ENCODE results near the gene HNRNPL.
A peak's percentile ranks its signal among the peaks of the same experiment; 100 is the strongest.
"Not testable (repeated sequence)": the region's sequence is repeated elsewhere in the genome, so short reads cannot be mapped to it uniquely, and the experiment has no call there.

Gene HNRNPL
- total RNA-seq = 192 to 351 reads per million in 2 donors

DNA sequence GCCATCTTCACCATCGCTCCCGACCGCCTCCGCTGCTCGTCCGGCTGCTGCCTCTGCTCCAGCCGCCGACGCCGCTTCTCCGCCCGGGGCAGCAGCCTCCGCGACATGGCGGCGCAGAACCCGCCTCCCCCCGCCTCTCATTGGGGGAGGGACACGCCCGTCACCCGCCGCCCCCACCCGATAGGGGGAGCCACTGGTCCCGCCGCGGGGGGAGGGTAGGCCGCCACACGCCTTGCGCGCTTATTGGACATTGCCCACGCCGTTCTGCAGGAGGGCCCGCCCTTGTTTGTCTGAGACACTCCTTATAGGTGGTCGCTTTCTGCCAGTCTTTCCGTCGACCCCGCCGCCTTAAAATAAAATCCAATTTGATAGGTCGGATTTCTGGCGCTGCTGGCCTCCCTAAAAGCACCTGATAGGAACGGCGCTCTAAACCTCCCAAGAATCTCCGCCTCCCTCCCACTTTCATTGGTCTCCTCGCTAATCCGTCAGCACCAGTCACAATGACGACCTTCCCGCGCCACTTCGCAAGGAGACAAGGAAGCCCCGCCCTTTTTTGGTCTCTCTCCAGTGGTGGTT, at the start of gene HNRNPL:
Gene HNRNPL (minus strand): TSS at position 127 of the 576 bp plus-strand sequence. CDS start 20 bp downstream, at position 107.
- peak; percentile 98 for DNase-seq

DNA sequence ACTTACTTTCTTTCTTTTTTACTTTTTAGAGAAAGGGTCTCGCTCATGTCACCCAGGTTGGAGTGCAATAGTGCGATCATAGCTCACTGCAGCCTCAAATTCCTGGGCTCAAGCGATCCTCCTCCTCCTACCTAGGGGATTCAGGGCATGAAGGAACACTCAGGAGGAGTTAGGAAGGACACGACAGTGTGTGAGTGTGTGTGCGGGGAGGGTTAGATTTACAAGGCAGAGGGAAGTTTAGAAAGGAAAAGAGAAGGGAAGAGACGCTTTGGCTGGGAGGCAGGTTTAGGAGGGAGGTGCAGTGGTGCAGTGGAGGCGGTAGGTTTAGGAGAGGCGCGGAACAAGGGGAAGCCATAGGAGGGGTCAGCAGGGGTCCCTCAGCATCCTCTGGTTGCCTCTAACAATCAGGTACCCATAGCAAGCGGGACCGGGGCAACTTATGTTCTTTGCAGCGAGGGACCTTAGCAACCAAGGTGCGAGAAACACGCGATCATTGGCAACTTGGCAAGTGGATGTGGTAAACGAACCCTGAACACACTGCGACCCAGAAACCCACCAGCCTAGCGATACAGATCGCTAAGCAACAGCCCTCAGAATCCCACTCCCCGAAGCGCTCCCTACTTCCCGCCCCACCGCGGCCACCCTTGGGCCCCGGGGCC, 49.1 kb upstream of the HNRNPL start:
- DNase-seq = no peak

DNA sequence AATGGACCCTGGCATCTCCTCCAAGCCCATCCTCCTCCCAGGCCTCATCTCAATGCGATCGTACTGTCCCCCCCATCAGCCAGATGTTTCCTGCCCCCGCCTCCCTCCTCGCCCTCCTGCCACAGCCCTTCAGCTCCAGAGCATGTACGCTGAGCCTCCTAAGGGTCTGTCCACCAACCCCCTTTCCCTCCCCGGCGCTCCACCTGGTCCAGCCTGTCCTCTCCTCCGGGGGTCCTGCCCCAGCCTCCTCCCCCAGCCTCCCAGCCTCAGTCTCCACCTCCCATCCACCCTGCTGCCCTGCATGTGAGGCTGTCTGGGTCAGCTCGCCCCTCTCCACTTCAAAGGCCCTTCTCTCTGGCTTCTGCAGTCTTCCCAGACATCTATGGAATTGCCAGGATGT, 45.2 kb upstream of the HNRNPL start:
- no peak for DNase-seq

DNA sequence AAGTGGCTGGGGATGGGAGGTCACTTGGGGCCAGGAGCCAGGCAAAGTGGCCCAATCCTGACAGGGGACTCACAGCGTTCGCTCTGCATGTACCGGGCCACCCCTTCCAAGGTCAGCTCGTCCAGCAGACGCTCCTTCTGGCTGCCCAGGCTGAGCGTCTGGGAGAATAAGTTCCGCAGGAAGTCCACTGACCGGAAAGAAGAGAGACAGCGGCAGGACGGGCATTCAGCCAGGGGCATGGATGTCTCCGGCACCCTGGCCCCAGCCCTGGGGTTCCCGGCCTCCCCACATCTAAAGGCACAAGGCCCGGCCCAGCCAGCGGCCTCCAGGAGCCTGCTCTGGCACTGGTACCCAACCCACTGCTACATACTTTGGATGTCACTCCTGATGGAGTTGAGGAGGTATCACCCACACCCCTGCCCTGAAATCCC, 43.6 kb upstream of the HNRNPL start:
- no peak for DNase-seq

DNA sequence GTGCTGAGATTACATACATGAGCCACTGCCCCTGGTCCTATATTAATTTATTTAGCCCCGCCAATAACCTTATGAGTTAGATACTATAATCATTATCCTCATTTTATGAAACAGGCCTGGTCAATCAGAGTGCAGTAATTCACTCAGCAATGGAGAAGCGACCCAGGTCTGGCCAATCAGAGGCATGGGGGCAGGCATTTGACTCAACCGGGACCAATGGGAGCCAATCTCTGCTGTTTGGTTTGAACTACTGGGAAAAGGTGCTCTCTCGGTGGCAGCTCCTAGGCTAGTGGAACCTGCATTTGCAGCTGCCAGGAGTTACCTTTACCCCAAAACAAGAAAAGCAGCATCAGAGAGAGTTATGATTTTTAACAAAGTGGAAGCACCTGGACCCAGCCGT, 43.1 kb upstream of the HNRNPL start:
- DNase-seq = no peak

DNA sequence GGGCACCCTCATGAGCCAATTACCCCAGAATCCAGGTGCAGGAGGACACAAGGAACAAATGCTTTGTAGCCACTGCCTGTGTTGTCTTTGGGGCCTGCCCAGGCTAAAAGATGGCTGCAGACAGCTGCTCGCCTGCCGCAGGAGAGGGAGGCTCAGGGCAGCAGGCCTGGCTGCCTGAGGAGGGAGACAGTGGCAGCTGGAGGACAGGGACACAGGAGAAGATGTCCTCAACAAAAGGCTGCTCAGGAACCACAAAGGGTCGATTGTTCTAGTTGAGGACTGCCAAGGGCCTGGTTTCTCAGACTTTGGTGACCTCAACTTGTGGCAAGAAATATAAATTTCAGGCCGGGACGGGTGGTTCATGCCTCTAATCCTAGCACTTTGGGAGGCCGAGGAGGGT, 42.0 kb upstream of the HNRNPL start:
- DNase-seq = no peak

DNA sequence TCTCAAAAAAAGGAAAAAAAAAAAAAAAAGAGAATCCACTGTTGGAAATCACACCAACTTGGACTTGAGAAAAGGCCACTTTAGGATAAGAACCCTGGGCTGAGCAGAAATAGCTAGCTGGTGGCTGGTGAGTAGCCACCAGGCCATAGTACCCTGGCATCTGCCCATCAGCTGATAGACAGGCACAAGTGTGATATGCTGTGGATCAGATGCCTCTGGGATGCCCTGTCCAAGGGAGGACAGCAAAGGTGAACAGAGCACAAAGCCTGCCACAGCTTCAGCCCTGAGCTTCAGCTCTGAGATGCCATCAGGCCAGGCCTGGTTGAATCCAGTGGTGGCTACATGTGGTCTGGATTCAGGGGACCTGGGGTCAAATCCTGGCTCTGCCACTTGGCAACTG, 40.9 kb upstream of the HNRNPL start:
- DNase-seq = no peak

DNA sequence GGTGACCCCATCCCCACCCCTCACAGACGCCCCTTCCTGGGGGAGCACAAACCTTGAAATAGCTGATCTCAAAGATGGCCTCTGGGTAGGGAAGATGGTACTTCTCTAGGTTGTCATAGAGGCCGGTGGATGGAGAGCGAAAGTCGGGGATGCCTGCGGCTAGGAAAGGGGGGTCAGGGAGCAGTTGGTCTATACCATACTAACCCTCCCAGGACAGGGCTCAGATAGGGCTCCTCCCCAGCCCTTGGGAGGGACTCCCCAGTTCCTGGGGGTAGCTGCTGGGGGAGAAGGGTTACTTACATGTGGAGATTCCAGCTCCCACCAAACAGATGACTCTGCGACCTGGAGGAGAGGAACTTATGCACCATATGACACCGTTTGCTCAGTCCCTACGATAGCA, 40.0 kb upstream of the HNRNPL start:
- no peak for DNase-seq

DNA sequence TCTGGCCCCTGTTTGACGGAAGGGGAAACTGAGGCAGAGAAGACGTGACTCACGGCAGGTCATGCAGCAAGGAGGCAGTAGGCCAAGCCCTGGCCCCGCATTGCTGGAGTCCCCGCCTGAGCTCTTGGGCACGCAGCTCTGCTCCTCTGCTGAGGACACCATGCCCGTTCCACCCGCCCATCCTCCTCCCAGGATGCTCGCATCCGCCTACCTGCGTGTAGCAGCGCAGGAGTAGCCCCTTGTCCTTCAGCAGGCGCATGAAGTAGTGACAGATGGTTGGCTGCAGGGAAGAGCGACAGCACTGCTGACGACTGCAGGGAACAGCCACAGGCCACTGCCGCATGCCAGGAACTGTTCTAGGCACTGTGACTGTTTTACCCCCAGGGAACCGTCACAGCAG, 39.1 kb upstream of the HNRNPL start:
- no peak for DNase-seq

DNA sequence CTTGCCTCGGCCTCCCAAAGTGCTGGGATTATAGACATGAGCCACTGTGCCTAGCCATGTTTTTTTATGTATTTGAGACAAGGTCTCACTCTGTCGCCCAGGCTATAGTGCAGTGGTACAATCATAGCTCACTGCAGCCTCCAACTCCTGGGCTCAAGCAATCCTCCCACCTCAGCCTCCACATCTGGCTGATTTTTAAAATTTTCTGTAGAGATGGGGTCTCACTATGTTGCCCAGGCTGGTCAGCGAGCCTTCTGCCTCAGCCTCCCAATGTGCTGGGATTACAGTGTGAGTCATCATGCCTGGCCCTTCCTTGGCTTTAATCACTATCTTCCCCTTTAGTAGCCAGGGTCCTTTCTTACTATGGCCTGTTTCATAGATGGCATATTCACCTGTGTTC, 34.9 kb upstream of the HNRNPL start:
- not testable (repeated sequence) for DNase-seq

DNA sequence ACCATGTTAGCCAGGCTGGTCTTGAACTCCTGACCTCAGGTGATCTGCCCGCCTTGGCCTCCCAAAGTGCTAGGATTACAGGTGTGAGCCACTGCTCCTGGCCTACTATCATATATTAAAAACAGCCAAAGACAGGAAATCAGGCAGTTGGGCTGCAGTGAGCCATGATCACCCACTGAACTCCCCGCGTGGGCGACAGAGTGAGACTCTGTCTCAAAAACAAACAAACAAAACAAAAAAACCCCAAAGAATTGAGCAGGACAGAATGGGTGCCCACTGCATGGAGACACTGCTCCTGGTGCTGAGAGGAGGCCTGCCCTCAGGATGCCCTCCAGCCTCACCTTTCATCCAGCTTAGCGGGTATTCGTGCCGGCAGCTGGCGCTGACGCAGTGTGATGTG, 33.5 kb upstream of the HNRNPL start:
- DNase-seq = no peak

DNA sequence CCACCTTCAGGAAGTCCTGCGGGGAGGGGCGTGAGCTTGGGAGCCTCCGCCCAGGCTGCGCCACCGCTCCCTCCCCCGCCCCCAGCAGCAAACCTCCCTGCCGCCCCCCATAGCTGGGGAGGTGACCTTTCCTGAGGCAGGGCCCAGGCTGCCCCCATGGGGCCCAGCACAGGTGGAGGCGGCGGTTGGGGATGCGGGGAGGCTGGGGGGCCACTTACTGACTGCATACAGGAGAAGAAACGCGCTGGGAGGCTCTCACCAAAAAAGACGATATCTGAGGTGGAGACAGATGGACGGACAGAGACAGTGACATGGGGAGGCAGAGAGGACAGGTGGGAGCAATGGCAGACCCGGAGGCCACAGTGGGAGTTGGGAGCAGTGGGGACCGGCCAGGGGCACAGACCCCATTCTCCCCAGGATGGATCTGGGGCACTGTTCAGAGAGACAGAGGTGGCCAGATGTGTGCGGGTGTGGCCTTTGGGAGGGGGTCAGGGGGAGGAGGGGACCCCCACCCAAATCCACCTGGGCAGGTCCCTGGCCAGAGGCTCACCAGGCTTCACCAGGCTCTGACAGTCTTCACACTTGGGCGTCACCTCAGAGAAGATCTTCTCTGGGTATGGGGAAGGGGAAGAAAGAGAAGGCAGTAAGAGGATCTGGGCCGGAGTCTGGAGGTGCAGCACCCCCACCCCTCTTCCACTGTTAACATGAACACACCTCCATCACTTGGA, 31.3 kb upstream of the HNRNPL start:
- no peak for DNase-seq

DNA sequence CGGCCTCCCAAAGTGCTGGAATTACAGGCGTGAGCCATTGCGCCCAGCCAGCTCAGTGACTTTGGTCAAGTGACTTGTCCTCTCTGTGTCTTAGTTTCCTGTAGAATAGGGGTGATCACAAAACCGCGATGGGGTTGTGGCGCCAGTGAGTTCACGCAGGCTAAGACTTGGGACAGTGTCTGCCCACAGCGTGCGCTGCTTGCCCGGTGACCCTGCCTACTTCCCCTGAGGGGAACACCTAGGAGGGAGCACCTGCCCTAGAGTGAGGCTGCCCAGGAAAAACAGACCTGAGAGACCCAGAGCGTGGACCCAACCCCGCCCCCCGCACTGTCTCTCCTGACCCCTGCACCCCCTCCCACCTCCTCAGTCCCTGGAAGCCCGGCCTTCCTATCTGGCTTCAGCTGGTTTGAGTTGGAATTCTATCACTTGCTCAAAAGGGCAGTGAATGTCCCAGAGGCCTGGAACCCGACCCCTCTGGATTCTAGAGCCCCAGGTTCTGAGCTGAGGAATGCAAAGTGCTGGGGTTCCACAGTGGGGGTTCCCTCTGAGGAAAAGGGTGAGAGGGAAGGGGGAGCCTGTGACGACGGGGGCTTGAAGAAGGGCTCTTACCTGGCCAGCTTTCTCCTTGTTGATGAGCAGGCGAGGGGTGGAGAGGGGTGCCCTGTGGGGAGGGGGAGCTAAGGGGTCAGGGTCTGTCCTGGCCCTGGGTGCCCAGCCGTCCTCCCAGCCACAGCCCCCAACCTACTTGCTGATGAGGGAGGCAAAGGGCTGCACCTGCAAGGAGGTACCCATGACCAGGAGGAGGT, 30.5 kb upstream of the HNRNPL start:
- no peak for DNase-seq

DNA sequence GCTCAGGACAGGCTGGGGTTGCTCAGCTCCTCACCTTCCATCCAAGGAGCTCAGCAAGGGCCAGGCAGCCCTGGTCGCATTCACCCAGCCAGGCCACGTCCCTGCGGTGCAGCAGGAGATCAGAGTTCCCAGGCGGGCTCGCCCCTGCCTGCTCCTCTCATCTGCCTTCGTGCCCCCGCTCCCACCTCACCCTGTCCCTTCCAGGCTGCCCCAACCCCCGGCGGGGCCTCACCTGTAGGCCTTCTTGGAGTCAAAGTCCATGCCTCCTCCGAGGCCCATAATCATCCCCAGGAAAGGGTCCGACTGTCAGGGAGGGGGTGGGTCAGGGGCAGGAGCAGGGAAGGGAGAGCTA, 29.6 kb upstream of the HNRNPL start:
- no peak for DNase-seq

DNA sequence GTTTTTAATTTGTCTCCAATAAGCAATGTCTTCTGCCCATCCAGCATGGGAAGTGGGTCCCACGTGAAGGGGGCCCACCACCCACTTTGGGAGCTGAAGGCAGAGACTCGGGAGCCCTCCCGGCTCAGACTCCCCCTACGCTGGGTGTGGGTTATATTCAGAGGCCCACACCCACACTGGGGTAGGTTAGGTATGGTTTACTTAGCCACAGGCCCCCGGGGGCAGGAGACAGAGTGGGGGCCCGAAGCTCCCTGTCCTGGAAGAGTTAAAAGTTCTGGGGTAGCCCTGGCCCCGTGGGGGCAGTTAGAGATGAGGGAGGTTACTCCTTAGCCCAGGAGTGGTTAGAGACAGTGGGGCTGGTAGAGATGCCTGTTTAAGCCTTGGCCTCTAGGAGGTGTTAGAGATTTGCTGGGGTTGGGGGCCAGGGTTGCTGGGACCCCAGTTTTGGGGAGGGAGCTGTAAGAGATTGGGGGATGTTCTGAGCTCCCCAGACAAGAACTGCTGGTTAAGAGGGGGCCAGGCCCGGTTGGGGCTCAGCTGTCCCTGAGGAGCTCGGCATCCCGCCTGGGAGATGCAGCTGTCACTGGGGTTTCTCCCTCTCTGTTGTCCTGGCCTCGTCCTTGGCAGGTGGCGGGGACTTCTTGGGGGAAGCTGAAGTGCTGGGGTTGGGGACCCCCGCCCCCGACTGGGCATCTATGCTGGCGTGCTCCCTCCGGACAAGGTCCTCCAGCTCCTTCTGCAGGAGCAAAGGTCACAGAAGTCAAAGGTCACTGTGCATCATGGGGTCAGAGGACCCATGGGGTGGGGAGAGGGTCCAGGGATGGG, 29.0 kb upstream of the HNRNPL start:
- DNase-seq = no peak

DNA sequence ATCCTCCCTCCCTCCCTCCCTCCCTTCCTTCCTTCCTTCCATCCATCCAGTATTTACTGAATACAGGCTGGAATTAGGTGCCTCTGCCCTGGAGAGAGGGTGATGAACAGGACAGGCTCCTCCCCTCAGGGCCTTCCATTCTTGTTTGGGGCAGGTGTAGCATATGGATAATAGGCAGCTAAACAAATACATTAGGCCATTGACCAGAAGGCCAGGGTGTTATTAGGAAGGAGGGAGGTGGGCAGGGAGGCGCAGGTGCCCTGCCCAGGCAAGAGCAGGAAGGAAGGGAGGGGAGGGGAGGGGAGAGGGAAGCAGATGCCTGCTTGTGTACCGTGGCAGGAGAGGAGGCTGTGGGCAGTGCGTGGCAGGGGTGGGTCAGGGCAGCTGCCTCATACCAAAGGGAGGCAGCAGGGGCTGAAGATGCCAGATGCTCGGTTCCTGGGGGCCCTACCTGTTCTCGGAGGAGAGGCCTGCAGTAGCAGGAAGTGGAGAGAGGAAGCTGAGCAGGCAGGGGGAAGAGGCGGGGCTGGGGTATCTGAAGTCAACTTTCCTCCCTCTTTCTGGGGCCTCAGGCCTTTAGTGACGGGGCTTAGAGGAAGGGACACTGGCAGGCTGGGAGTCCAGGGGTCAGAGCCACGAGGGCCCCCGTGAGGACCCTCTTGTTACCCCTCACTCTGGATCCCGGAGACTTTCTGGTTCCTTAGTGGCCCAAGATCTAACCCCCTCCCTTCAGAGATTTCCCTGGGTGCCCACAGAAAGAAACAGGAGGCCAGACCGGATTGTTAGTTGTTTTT, 28.2 kb upstream of the HNRNPL start, which contains the start of gene RINL:
Gene RINL (minus strand): TSS at position 495 of the 794 bp plus-strand sequence. CDS start 1,533 bp downstream, outside the sequence.
- peak; percentile 48 for DNase-seq

DNA sequence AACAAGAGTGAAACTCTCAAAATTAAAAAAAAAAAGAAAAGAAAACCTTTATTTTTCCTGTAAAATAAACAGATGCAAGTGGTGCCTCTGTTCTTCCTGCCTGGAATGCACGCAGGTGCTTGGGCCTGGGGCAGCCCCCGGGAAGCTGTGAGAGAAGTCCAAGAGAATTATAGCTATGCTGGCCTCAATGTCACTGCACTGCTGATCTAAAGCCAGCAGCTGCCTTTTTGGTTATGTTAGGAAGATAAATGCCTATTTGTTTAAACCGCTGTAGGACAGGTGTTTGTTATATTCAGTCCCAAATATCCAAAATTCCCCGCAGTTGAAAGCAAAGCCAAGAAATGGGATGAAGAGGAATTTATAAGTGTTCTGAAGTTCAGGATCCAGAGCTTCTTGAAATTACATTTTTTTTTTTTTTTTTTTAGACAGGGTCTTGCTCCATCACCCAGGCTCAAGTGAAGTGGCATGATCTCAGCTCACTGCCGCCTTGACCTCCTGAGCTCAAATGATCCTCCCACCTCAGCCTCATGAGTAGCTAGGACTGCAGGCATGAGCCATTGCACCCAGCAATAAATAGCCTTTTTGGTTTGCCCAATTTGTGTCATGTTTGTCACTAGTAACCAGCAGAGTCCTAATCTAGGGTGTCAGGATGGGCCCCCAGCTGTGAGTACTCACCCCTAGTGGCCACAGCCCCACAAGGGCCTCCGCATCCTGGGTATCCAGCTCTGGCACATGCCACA, 26.0 kb upstream of the HNRNPL start:
- no peak for DNase-seq

DNA sequence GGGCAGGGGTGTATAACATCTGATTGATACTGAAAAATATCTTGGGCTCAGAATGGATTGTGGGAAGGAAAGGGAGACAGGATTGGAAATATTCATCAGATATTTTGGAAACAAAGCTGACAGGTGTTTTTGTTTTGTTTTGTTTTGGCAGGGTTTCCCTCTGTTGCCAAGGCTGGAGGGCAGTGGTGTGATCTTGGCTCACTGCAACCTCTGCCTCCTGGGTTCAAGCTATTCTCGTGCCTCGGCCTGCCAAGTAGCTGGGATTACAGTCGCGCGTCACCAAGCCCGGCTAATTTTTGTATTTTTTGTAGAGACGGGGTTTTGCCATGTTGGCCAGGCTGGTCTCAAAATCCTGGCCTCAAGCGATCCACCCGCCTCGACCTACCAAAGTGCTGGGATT, 23.6 kb upstream of the HNRNPL start:
- not testable (repeated sequence) for DNase-seq

DNA sequence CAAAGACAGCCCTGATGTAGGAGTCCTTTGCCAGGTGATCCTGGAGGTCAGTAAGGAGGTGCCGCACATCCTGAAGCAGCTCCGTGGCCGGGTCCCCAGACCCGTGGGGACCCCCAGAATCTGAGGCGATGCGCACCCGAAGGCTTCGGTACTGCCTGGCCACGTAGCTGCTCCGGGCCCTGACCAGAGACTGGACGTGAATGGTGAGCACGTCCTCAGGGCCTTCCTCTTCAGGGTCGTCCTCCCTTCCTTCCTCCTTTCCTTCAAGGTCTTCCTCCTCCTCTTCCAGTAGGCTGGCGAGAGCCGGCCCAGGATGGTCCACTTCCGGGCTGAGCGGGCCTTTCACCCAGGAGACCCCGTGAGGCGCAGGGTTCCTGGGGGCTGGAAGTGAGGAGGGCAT, 20.8 kb upstream of the HNRNPL start:
- no peak for DNase-seq

DNA sequence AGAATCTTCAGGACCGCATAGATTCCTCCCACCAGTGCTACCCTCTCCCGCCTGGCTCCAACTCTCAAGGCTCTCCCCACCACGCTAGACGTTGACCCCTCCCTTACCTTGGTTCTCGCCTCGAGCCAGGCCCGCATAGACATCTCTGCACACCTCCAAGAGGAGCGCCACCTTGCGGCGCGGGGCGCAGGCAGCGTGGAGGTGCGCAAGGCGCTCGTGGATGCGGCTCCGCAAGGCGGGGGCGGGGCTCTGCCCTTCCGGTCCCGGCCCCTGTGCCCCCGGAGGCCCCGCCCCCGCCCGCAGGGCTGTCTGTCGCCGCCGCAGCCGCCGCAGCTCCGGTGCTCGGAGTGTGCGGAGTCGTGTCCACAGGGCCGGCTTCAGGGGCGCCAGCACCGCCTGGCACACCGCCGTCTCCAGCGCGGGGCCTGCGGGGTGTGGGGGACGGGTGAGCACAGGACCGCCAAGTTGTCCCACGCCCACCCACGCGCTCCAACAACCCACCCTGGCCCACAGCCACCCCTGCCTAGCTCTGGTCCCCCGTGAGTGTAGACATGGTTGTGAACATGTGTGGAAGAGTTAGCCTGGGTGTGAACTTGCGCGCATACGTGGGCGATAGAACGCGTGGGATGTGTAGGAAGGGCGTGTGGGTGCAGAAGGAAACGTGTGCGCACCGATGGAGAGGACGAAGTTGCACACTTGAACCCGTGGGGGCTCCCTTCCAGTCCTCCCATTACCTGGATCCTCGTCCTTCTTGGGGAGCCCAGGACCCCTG, 20.2 kb upstream of the HNRNPL start:
- DNase-seq = peak; percentile 92
